ENCODE data around the gene HOXC4.
"Not testable (repeated sequence)": the region's sequence is repeated elsewhere in the genome, so short reads cannot be mapped to it uniquely, and the experiment has no call there.

Gene HOXC4

GRCh38 chr12:54100588-54100987 lies 47.0 kb downstream of the HOXC4 start:
- not testable (repeated sequence) for DNase-seq

DNA sequence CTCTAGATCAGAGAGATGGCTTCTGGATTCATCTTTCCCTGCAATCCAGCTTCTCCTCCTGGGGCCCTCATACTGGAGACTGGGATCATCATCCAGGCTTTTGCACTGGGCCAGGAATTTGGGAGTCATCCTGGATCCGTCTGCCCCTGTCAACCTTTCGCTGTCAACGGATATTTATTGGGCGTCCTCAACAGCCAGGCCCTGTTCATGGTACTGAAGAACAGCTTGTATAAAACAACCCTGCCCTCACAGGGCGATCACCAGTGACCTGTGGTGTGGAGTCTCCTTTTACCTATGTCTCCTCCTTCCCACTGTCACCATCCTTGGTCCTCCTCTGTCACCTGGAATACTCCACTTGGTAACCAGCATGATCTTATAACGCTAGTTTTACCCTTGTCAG lies 48.6 kb downstream of the HOXC4 start:
- DNase-seq: not testable (repeated sequence)

GRCh38 chr12:54103827-54104226 lies 50.2 kb downstream of the HOXC4 start:
- DNase-seq: not testable (repeated sequence)
